Activated CD4-positive, alpha-beta T cell treated with anti-CD3 and anti-CD28 coated beads for 36 hours (primary cell): ENCODE results near the gene PEX10. TPM values are rescaled to one million over a fixed set of nuclear protein-coding genes. Genes with fewer than 3 reads are reported as not detected.
A peak's percentile ranks its signal among the peaks of the same experiment; 100 is the strongest.

Experiments
- ATAC-seq: fragments of 200-7000 bp; cut with Tn5 transposase; one replicate; pipeline ENCODE4 v1.10.0; 2021; ENCODE audit warnings: mild to moderate bottlenecking, moderate library complexity
- CTCF ChIA-PET: fragments of 350-600 bp; sonication (Branson Sonifier 250); formaldehyde crosslinking; loops from one replicate; lab custom pipeline; 2021; ENCODE audit warnings: antibody characterized with exemption; lab: Charles Lee
- POLR2A ChIA-PET: fragments of 350-600 bp; sonication (Branson Sonifier 250); formaldehyde crosslinking; loops from one replicate; lab custom pipeline; 2021; ENCODE audit warnings: antibody characterized with exemption, inconsistent platforms; lab: Charles Lee
- DNase-seq: peaks from one replicate; pipeline ENCODE4 v3.0.0-alpha.2; 2020
- H3K27ac Mint-ChIP-seq: one replicate; pipeline ENCODE4 v1.8.0; 2021; ENCODE audit warnings: mixed read lengths
- H3K27me3 Mint-ChIP-seq: one replicate; pipeline ENCODE4 v1.8.0; 2021; ENCODE audit warnings: mixed read lengths
- H3K36me3 Mint-ChIP-seq: one replicate; pipeline ENCODE4 v1.8.0; 2021; ENCODE audit warnings: low read depth, mixed read lengths
- H3K4me1 Mint-ChIP-seq: one replicate; pipeline ENCODE4 v1.8.0; 2021; ENCODE audit warnings: mixed read lengths
- H3K4me3 Mint-ChIP-seq: one replicate; pipeline ENCODE4 v1.8.0; 2021; ENCODE audit warnings: mild to moderate bottlenecking, moderate library complexity, mixed read lengths
- H3K9me3 Mint-ChIP-seq: one replicate; pipeline ENCODE4 v1.8.0; 2021; ENCODE audit warnings: low read depth, mixed read lengths
- intact Hi-C, 2 experiments: fragments of 100-400 bp; cut with DNase I in 1 of 2; cut with micrococcal nuclease in 1 of 2; formaldehyde crosslinking; loops; one replicate each; pipeline versions ENCODE4 v1.14.2 to v1.15.1; 2022 to 2024; cut with DNase I, micrococcal nuclease
- total RNA-seq, 2 experiments: library from RNA; stranded (reverse); gene quantifications; one replicate each; pipeline ENCODE4 v1.2.3, GENCODE V29; 2021

PEX10 gene
- total RNA-seq, 2 experiments from 2014 or later = 15.1 to 17.7 TPM

DNA sequence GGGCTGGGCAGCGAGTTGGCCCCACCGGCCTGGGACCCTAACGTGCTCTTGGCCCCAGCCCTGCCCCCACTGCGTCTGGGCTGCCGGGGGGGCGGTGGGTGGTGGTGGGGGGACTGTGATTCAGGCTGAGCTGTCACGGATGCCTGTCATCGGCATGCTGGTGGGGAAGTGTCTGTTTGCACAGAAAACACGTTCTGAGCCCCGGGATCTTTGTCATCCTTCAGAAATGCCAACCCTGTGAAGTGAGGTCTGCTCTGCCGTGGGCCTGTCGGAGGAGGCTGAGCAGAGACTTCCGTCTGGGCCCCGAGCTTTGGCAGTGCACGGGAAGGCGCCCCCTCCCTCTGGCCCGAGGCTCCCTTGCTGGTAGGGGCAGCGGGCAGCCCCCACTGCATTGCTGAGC lies 39.4 kb upstream of the PEX10 start:
- no peaks in the 10 kb centered on the region for H3K36me3 Mint-ChIP-seq
- POLR2A ChIA-PET = no interaction called here
- no peaks in the 10 kb centered on the region for H3K27me3 Mint-ChIP-seq
- CTCF ChIA-PET = no interaction called here
- H3K4me1 Mint-ChIP-seq = no peaks in the 10 kb centered on the region
- peak; percentile 18 for DNase-seq
- H3K9me3 Mint-ChIP-seq = no peaks in the 10 kb centered on the region
- H3K4me3 Mint-ChIP-seq = no peak overlapping the region
- peak; percentile 57 for ATAC-seq
- H3K27ac Mint-ChIP-seq = no peak overlapping the region
- intact Hi-C loops = no loop called here

DNA sequence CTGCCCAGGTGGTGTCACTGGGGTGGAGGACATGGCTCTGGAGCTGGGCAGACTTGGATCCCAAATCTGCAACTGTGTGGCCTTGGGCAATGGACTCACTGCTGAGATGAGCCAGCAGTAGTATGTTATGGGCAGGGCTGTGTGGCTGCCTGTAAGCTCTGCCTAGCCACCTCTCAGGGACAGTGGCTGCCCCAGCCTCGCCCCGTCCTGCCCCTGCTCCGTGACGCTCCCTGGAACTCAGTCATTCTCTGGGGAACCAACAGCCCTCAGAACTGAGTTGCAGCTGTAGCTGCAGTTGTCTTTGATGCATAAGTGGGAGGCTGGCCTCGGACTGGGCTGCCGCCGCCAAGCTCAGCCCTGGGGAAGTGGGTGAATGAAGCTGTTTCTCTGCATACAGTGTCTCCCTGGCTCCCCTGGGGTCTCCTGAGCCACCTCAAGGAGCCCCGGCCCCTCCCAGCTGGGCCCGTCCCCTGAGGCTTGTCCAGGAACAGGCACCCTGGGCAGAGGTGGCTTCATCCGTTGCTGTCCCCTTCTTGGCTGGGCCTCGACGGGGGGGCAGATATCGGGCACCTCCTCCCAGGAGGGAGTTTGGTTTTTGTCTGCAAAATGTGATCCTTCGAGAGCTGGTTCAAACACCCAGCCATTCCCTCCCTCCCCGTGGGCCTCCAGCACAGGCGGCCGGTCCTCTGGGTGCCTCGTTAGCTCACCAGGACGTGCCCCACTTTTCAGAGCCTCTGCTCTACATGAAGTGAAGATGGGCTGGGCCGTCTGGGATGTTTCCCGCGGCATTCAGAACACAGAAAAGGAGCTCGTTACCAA lies 37.5 kb upstream of the PEX10 start:
- H3K9me3 Mint-ChIP-seq = no peaks in the 10 kb centered on the region
- DNase-seq (no peak), ATAC-seq (no peak)
- H3K27ac Mint-ChIP-seq = no peak overlapping the region
- H3K27me3 Mint-ChIP-seq = peaks cover 2% of the 10 kb centered on the region
- intact Hi-C loops = no loop called here
- POLR2A ChIA-PET = no interaction called here
- H3K4me3 Mint-ChIP-seq = no peak overlapping the region
- H3K4me1 Mint-ChIP-seq = no peaks in the 10 kb centered on the region
- CTCF ChIA-PET = interaction anchor here (0.6 kb wide), 2 partner anchors 19 to 505 kb away, joined by 3 read pairs; no protein-coding TSS in a partner anchor
- H3K36me3 Mint-ChIP-seq = no peaks in the 10 kb centered on the region

DNA sequence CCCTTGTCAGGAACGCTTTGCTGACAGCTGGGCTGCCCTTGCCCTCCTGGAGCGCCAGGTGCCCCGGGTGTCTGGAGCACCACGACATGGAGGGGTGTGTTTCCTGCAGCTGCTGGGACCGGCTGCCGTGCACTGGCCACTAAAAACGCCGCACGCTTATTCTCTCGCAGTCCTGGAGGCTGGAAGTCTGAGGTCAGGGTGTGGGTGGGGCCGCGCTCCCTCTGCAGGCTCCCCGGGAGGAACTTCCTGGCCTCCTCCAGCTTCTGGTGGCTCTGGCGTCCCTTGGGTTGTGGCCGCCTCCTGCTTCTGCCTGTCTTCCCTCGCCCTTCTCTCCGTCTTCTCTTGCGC lies 35.7 kb upstream of the PEX10 start:
- ChIA-PET CTCF (no interaction called here), POLR2A (no interaction called here)
- Mint-ChIP-seq H3K27me3 (peaks cover 2% of the 10 kb centered on the region), H3K4me3 (no peak overlapping the region), H3K9me3 (no peaks in the 10 kb centered on the region), H3K4me1 (no peaks in the 10 kb centered on the region), H3K27ac (no peak overlapping the region), H3K36me3 (no peaks in the 10 kb centered on the region)
- intact Hi-C loops = no loop called here
- ATAC-seq (no peak), DNase-seq (no peak)

DNA sequence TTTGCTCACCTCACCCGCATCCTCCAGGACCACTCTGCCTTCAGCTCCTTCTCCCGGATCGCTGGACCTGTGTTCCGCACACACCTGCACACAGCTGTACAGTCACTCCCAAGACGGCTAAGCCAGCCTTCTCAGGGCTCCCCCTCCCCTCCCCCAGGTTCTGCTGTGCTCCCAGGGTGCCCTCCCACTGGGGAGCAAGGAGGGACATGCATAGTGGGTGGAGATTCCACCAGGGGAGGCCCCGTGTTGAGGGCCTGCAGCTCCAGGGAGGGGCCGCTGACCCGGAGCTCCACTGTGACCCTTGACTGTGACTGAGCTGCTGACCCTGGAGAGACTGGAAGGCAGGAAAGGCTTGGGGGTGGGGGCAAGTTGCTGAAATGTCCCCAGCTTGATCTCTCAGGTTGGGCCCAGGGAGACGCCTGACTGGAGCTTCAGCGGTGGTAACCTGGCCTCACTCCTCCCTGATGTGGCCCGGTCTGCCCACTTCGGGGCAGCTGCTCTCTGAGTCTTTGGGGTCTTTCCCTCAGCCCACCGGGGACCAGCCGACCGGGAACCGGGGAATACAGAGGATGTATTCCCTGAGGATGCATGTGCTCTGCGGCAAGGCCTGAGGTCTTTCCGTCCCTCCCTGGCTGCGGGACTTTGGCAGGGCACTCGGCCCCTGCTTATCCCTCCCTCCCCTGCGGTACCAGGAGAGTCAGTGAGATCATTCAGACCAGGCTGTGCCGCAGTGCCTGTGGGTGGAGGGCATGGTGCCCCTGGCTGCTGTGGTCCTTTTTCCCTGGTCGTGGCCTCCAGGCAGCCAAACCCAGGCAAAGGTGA lies 35.1 kb upstream of the PEX10 start:
- Mint-ChIP-seq H3K4me1 (no peaks in the 10 kb centered on the region), H3K9me3 (no peaks in the 10 kb centered on the region), H3K36me3 (no peaks in the 10 kb centered on the region), H3K27me3 (peaks cover 4% of the 10 kb centered on the region), H3K27ac (no peak overlapping the region), H3K4me3 (no peak overlapping the region)
- ATAC-seq = no peak
- intact Hi-C loops = no loop called here
- DNase-seq = no peak
- POLR2A ChIA-PET = no interaction called here
- CTCF ChIA-PET = no interaction called here

DNA sequence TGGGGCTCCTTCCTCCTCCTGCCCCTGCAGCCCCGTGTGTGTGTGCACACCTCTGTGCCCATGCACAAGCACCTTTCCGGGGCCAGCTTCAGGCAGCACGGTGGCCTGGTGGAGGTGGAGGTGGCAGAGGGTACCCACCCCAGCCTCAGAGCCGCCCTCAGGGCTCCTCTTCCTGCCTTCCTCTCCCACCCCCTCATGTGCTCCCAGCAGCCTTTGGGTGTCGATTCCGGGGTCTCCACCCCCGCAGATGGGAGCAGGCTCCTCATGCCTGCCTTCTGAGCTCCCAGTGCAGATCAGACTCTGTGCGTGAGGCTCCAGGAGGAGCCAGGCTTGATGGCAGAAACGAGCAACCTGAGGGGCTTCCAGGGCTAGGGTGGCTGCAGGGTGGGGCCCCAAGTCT lies 34.5 kb upstream of the PEX10 start:
- ChIA-PET CTCF (no interaction called here), POLR2A (no interaction called here)
- Mint-ChIP-seq H3K9me3 (no peaks in the 10 kb centered on the region), H3K4me3 (no peak overlapping the region), H3K4me1 (no peaks in the 10 kb centered on the region), H3K36me3 (no peaks in the 10 kb centered on the region), H3K27me3 (peaks cover 4% of the 10 kb centered on the region), H3K27ac (no peak overlapping the region)
- ATAC-seq (no peak), DNase-seq (no peak)
- intact Hi-C loops = no loop called here

DNA sequence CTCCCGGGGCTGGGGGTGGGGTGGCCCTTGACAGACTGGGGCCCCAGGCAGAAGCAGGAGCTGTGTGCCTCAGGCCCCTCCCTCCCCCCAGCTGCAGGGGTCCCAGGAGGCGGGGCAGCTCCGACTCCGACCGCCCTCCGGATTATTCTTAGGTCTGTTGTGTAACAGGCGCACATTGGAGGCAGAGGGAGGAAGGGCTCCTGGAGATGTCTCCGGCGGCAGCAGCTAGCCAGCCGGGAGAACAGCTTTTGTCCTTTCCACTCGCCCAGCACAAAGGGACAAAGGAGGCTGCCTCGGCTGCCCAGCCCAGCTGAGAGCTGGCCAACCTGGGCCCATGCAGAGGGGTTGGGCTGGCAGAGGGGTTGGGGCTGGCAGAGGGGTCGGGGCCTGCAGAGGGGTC lies 34.0 kb upstream of the PEX10 start:
- POLR2A ChIA-PET = no interaction called here
- no peaks in the 10 kb centered on the region for H3K4me1 Mint-ChIP-seq
- no peaks in the 10 kb centered on the region for H3K36me3 Mint-ChIP-seq
- no peak for DNase-seq
- ATAC-seq = no peak
- CTCF ChIA-PET = no interaction called here
- H3K9me3 Mint-ChIP-seq = no peaks in the 10 kb centered on the region
- H3K4me3 Mint-ChIP-seq = no peak overlapping the region
- H3K27ac Mint-ChIP-seq = no peak overlapping the region
- peaks cover 4% of the 10 kb centered on the region for H3K27me3 Mint-ChIP-seq
- intact Hi-C loops = no loop called here

DNA sequence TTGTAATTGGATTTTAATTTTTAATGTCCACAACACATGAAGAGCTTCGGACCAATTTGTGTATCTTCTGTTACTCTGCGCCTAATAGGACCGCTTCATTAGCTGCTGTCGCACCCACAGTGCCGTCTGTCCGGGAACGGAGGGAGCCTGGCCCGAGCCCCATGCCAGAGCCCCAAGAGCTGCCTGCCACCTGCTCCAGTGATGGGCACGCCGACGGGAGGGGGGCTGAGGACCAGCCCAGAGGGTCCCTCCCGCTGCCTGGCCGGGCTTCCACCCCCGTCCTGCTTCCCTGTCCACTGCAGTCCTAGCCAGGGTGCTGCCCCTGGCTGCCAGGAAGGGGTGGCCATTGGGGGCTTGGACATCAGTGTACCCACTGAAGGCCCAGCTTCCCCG lies 33.5 kb upstream of the PEX10 start:
- Mint-ChIP-seq H3K27me3 (peaks cover 4% of the 10 kb centered on the region), H3K9me3 (no peaks in the 10 kb centered on the region), H3K36me3 (no peaks in the 10 kb centered on the region), H3K27ac (no peak overlapping the region), H3K4me3 (no peak overlapping the region), H3K4me1 (no peaks in the 10 kb centered on the region)
- ChIA-PET POLR2A (no interaction called here), CTCF (no interaction called here)
- DNase-seq (no peak), ATAC-seq (no peak)
- intact Hi-C loops = no loop called here

DNA sequence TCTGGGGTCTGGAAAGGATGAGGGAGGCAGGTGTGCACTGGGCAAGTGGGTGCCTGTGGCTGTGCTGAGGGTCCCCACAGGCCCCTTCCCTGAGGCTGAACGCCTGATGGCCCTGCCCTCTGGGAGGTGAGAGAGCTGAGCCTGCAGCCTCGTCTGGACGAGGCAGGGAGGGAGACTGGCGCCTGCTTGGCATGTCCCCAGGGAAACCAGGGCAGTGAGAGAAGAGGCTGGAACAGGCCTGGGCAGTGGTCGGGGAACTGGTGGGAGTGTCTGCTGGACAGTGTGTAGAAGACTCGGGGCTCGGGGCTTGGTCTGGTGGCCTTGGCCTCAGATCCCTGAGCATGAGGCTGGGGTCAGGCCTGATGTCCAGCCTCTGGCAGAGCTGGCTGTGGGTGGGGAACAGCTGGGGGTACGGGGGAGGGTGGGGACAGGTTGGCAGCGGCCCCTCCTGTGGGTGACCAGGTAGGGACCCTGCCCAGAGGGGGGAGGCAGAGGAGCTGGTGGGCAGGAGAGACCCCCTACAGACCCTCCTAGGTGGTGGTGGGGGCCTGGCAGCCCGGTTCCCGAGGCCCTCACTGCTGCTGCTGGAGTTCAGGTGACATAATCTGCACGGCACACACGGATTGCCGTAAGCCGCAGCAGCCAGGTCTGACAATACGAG lies 32.9 kb upstream of the PEX10 start:
- ChIA-PET POLR2A (no interaction called here), CTCF (no interaction called here)
- Mint-ChIP-seq H3K9me3 (no peaks in the 10 kb centered on the region), H3K4me1 (no peaks in the 10 kb centered on the region), H3K36me3 (no peaks in the 10 kb centered on the region), H3K4me3 (no peak overlapping the region), H3K27ac (no peak overlapping the region), H3K27me3 (peaks cover 4% of the 10 kb centered on the region)
- ATAC-seq = no peak
- DNase-seq = no peak
- intact Hi-C loops = no loop called here

DNA sequence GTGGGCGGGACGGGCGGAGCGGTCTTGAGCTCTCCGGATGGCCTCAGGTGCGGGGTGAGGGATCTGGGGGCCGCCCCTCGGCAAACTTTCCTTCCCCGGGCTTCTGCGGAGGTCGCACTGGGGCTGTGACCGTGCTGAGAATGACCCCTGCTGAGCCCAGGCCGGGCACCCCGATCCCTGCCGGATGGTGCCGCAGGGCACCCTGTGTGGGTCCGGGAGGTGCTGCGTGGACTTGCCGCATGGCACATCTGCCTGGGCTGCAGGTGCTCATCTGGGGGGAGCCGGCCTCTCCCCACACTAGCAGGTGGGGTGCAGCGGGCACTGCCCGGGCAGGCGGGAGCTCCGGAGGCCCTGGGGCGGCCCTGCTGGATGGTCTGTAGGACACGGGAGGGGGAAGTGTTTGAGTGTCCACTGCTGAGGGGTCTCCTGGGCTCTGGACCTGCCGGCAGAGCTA lies 31.8 kb upstream of the PEX10 start:
- ChIA-PET CTCF (interaction anchor here (0.5 kb wide), 1 partner anchor 18 kb away, joined by 3 read pairs; no protein-coding TSS in a partner anchor), POLR2A (no interaction called here)
- Mint-ChIP-seq H3K4me1 (no peaks in the 10 kb centered on the region), H3K4me3 (no peak overlapping the region), H3K27me3 (peaks cover 5% of the 10 kb centered on the region), H3K27ac (no peak overlapping the region), H3K9me3 (no peaks in the 10 kb centered on the region), H3K36me3 (no peaks in the 10 kb centered on the region)
- DNase-seq (no peak), ATAC-seq (no peak)
- intact Hi-C loops = no loop called here

DNA sequence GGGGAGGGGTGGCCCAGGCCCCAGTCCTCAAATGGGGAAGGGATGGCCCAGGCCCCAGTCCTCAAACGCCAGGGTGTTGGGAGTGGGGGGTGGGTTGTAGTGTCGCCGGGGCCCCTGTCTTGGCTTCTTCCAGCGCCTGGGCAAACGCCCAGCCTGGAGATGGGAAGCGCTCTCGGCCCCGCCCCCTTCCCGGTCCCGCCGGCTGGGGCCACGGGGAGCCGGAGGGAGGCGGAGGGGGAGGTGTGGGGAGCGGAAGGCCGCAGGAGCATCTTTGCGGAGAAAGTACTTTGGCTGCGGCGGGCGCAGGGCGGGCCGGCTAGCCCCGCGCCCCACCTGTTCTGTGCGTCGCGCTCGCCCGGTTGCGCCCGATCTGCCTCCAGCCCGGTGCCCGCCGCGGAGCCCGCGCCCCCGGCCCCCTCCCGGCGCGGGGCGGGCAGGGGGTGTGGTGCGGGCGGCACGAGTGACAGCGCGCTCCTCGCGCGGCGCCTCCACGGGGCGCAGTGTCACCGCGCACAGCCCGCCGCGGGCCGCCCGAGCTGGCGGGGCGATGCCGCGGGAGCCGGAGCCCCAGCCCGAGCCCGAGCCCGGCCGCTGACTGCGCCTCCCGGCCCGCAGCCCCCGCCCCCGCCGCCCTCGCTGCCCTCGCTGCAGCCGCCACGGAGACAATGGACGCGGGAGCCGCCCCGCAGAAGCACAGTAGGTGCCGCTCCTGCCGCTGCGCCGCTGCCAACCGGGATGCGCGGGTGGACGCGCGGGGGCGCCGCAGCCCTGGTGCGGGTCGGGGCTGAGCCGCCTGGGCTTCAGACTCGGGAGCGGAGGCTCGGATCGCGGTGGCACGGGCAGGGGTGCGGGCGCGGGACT lies 31.1 kb upstream of the PEX10 start:
- Mint-ChIP-seq H3K27me3 (peaks cover 5% of the 10 kb centered on the region), H3K4me3 (no peak overlapping the region), H3K27ac (no peak overlapping the region), H3K36me3 (no peaks in the 10 kb centered on the region), H3K9me3 (no peaks in the 10 kb centered on the region), H3K4me1 (no peaks in the 10 kb centered on the region)
- ATAC-seq = peak; percentile 48
- ChIA-PET CTCF (interaction anchor here (0.5 kb wide), 1 partner anchor 17 kb away, joined by 3 read pairs; no protein-coding TSS in a partner anchor), POLR2A (no interaction called here)
- intact Hi-C loops = no loop called here
- peak; percentile 65 for DNase-seq

DNA sequence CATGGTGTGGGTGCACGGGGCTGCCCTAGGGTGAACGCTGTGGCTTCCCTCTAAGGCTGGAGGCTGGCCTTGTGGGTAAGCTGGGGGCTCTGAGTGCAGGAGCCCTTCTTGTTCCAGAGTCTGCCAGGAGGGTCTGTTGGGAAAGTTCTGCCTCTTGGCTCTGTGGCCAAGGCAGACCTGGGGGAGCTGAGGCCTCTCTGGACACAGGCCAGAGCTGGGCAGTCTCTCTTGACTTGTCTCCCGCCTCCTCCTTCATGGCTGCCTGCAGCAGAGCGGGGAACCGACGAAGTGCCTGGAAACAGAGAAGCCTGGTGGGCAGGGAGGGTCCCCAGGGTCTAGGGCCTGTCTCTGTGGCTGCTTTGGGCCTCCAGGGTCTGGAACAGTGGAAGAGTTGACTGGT lies 30.3 kb upstream of the PEX10 start:
- CTCF ChIA-PET = interaction anchor here (1.0 kb wide), 1 partner anchor 11 kb away, joined by 3 read pairs; no protein-coding TSS in a partner anchor
- no peak for ATAC-seq
- H3K36me3 Mint-ChIP-seq = no peaks in the 10 kb centered on the region

More for the DNA sequence above, 30.3 kb upstream of the PEX10 start:
- intact Hi-C loops = no loop called here
- Mint-ChIP-seq H3K4me1 (no peaks in the 10 kb centered on the region), H3K9me3 (no peaks in the 10 kb centered on the region), H3K4me3 (no peak overlapping the region), H3K27ac (no peak overlapping the region), H3K27me3 (peaks cover 5% of the 10 kb centered on the region)
- DNase-seq = no peak
- POLR2A ChIA-PET = no interaction called here
